HFF-Myc (cell line): ENCODE results near the gene PFDN2.
"Not testable (repeated sequence)": the region's sequence is repeated elsewhere in the genome, so short reads cannot be mapped to it uniquely, and the experiment has no call there.

Experiments used
- DNase-seq: peaks from one replicate; pipeline ENCODE4 v3.0.0-alpha.2; 2011; ENCODE audit warnings: low read depth; ENCODE audit errors: extremely low read depth
- H3K4me3 ChIP-seq: replicated peaks from 2 replicates; pipeline ENCODE4 v1.5.1; 2011; ENCODE audit warnings: low read depth, mild to moderate bottlenecking, control low read depth, low read length
- TF ChIP-seq, protein P1 (sequence below): IDR thresholded peaks from 2 replicates; pipeline ENCODE4 v1.5.1; 2012; ENCODE audit warnings: mild to moderate bottlenecking, low read depth, low read length, control low read depth; ENCODE audit errors: missing control alignments

The PFDN2 gene

DNA sequence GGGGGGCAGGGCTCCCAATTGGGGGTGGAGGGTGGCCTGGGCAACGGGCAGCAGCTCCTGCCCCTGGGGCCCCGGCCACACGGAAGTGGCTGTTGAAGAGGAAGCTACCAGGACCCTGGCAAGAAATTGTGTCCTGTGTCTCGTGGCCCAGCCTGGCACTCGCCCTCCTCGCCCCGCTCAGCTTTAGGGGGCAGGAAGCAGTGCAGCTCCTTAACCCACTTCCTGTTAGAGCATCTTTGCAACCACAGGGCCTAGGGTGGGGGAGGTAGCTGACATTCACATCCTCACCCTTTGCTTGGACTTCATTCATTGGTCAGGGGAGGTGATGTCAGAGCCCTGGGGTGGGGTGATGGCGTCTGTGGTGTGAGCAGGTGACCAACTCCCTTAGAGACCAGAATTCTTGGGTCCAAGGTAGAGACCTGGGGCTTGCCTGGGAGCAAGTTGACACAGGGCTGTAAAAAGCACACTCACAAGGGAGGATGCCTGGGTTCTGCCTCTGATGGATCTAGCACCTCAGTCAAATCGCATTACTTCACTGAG lies 48.0 kb downstream of the PFDN2 start, which contains the start of gene ARHGAP30:
TSS of gene ARHGAP30 (minus strand) at position 161 of the 540 bp plus-strand sequence. CDS start 267 bp downstream, outside the sequence.
- TF ChIP-seq, protein P1, sequence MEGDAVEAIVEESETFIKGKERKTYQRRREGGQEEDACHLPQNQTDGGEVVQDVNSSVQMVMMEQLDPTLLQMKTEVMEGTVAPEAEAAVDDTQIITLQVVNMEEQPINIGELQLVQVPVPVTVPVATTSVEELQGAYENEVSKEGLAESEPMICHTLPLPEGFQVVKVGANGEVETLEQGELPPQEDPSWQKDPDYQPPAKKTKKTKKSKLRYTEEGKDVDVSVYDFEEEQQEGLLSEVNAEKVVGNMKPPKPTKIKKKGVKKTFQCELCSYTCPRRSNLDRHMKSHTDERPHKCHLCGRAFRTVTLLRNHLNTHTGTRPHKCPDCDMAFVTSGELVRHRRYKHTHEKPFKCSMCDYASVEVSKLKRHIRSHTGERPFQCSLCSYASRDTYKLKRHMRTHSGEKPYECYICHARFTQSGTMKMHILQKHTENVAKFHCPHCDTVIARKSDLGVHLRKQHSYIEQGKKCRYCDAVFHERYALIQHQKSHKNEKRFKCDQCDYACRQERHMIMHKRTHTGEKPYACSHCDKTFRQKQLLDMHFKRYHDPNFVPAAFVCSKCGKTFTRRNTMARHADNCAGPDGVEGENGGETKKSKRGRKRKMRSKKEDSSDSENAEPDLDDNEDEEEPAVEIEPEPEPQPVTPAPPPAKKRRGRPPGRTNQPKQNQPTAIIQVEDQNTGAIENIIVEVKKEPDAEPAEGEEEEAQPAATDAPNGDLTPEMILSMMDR: no peak
- no peak for DNase-seq
- no peak within 1 kb of the TSS for H3K4me3 ChIP-seq

DNA sequence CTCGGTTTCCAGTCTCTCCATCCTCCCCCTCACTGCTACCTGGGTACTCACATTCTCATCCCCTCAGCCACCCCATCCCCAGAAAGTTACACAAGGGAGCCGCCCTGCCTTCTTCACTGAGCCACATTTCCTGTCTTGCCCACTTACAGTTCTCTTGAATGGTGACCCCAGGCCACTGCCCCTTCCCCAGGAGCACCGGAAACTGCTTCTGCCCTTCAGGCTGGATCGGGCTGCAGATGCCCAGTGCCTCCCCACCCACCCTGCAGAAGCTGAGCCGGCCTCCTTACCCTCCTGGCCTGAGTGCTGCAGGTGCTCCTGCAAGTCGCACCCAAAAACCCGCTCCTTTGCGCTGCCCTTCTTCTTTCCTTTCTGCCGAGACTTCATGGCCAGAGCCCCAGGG lies 48.6 kb downstream of the PFDN2 start:
- no peak for DNase-seq
- H3K4me3 ChIP-seq: no peak overlapping the region
- TF ChIP-seq, protein P1: no peak

GRCh38 chr1:161068306-161069234 lies 49.3 kb downstream of the PFDN2 start:
- DNase-seq: no peak
- TF ChIP-seq, protein P1: no peak
- H3K4me3 ChIP-seq: no peak overlapping the region

DNA sequence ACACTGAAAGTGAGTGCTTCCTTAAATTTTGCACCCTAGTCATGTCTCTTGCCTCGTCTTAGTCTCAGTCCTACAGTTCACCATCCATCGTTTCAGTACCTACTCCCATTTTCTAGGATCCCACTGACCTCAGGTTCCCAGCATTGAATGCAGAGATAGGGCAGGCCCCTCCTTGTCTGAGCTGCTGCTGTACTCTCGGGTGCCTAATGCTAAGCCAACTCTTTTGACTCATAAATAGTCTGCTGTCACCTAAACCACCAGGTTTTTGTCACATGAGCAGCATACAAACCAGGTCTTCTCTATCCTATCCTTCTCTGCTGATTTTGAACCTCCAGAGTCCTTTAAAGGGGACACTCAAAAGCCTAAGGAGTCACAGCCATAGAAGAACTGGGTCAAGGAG lies 51.1 kb downstream of the PFDN2 start:
- TF ChIP-seq, protein P1: no peak
- H3K4me3 ChIP-seq: no peak overlapping the region
- no peak for DNase-seq

DNA sequence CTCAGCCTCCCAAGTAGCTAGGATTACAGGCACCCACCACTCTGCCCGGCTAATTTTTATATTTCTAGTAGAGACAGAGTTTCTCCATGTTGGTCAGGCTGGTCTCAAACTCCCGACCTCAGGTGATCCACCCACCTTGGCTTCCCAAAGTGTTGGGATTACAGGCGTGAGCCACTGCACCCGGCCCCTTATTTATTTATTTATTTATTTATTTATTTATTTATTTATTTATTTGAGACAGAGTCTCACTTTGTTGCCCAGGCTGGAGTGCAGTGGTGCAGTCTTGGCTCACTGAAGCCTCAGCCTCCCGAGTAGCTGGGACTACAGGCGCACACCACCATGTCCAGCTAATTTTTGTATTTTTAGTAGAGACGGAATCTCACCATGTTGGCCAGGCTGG lies 52.2 kb downstream of the PFDN2 start:
- H3K4me3 ChIP-seq, DNase-seq: not testable (repeated sequence)

DNA sequence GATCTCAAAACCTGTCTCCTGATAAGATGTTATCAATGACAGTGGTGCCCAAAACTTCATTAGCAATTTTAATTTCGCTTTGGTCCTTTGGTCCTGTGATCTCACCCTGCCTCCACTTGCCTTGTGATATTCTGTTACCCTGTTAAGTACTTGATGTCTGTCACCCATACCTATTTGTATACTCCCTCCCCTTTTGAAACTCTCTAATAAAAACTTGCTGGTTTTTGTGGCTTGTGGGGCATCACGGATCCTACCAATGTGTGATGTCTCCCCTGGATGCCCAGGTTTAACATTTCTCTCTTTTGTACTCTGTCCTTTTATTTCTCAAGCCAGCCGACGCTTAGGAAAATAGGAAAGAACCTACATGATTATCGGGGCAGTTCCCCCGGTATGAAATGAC lies 53.9 kb downstream of the PFDN2 start:
- not testable (repeated sequence) for DNase-seq, H3K4me3 ChIP-seq

DNA sequence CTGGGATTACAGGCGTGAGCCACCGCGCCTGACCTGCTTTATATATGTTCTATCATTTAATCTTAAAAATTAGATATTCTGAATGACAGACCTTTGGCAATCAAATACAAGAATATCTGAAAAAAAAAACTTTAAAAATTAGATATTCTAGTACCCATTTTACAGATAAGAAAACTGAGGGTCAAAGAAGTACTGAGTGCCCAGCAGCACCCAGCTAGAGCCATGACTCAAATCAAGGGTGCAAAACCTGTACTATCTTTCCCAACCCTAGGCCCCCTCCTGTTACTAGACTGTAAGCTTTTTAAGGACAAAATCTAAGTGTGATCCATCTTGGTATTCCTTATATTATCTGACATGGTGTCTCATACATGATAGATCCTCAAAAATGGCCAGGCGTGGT lies 56.4 kb downstream of the PFDN2 start:
- no peak overlapping the region for H3K4me3 ChIP-seq
- DNase-seq: no peak
- TF ChIP-seq, protein P1: no peak
